ENCODE results near the gene NUDT22. TPM values are rescaled to one million over a fixed set of nuclear protein-coding genes. Genes with fewer than 3 reads are reported as not detected.

Gene NUDT22
- total RNA-seq, 1 donor from 2014 or later, result 47.9 TPM

GRCh38 chr11:64224891-64225607, 1.0 kb upstream of the NUDT22 start:
- Mint-ChIP-seq H3K4me3 (peak overlapping the region; percentile 90), H3K9me3 (no peaks in the 10 kb centered on the region), H3K27me3 (no peaks in the 10 kb centered on the region), H3K27ac (no peak overlapping the region), H3K36me3 (no peaks in the 10 kb centered on the region), H3K4me1 (ENCODE audit: unreplicated experiment) (peaks cover 4% of the 10 kb centered on the region)
- TF ChIP-seq CTCF (conservative IDR thresholded peaks at IDR 0.05), result no peak
- no peak for DNase-seq (ENCODE audit: extremely low spot score, unreplicated experiment)

- no peak for DNase-seq (ENCODE audit: extremely low spot score, unreplicated experiment)
- H3K4me1 Mint-ChIP-seq (ENCODE audit: unreplicated experiment), result peaks cover 7% of the 10 kb centered on the region
- no peaks in the 10 kb centered on the region for H3K36me3 Mint-ChIP-seq
- peak overlapping the region; percentile 90 for H3K4me3 Mint-ChIP-seq
- no peaks in the 10 kb centered on the region for H3K27me3 Mint-ChIP-seq
- no peaks in the 10 kb centered on the region for H3K9me3 Mint-ChIP-seq
- no peak for TF ChIP-seq CTCF (conservative IDR thresholded peaks at IDR 0.05)
- H3K27ac Mint-ChIP-seq, result no peak overlapping the region
These were observed 505 bp downstream of the NUDT22 start for GRCh38 chr11:64226507-64227051.

GRCh38 chr11:64227405-64227956, 1.4 kb downstream of the NUDT22 start:
- DNase-seq (ENCODE audit: extremely low spot score, unreplicated experiment), result no peak
- no peak for TF ChIP-seq CTCF (conservative IDR thresholded peaks at IDR 0.05)
- Mint-ChIP-seq H3K4me3 (peak overlapping the region; percentile 90), H3K4me1 (ENCODE audit: unreplicated experiment) (peaks cover 7% of the 10 kb centered on the region), H3K27me3 (no peaks in the 10 kb centered on the region), H3K9me3 (no peaks in the 10 kb centered on the region), H3K27ac (peak overlapping the region; percentile 58), H3K36me3 (no peaks in the 10 kb centered on the region)

GRCh38 chr11:64229090-64229743, 3.1 kb downstream of the NUDT22 start:
- no peak for DNase-seq (ENCODE audit: extremely low spot score, unreplicated experiment)
- Mint-ChIP-seq H3K9me3 (no peaks in the 10 kb centered on the region), H3K4me1 (ENCODE audit: unreplicated experiment) (peaks cover 12% of the 10 kb centered on the region), H3K4me3 (peak overlapping the region; percentile 91), H3K27ac (peak overlapping the region; percentile 83), H3K27me3 (no peaks in the 10 kb centered on the region), H3K36me3 (no peaks in the 10 kb centered on the region)
- TF ChIP-seq CTCF (conservative IDR thresholded peaks at IDR 0.05), result no peak

- no peak for DNase-seq (ENCODE audit: extremely low spot score, unreplicated experiment)
- no peak for TF ChIP-seq CTCF (conservative IDR thresholded peaks at IDR 0.05)
- Mint-ChIP-seq H3K27ac (peak overlapping the region; percentile 83), H3K27me3 (no peaks in the 10 kb centered on the region), H3K4me3 (peak overlapping the region; percentile 91), H3K36me3 (no peaks in the 10 kb centered on the region), H3K9me3 (no peaks in the 10 kb centered on the region), H3K4me1 (ENCODE audit: unreplicated experiment) (peaks cover 12% of the 10 kb centered on the region)
These were observed 3.7 kb downstream of the NUDT22 start for GRCh38 chr11:64229744-64230170.
